Heart left ventricle (tissue), 13 donors: ENCODE results near the gene GPR143.

Source experiments
- CTCF ChIP-seq, 12 donors: fragments of 200-600 bp; sonication (generic) in 4 of 12; IDR thresholded peaks; one replicate each; pipeline versions ENCODE4 v1.5.0 to v1.8.0; 2018 to 2022; ENCODE audit warnings: antibody characterized with exemption in 12 of 12, mild to moderate bottlenecking in 5 of 12
- POLR2A ChIP-seq, 2 donors: fragments of 450-650 bp; IDR thresholded peaks; one replicate each; pipeline ENCODE4 v1.6.1; 2017; ENCODE audit warnings: antibody characterized with exemption in 2 of 2, mild to moderate bottlenecking in 2 of 2, moderate library complexity in 2 of 2
- donor health status: ischemic (EF 13 %, LVEDD 7.1; RV severe dilation, severe dysfunction).
- donor health status: DM: no; HTN: yes; CAD: no.
- donor health status: DM: no; HTN: no; CAD: no.
- donor health status: ischemic (EF 25% LVEDD 6.9; RV normal size, moderate dysfunction).
- donor health status: ischemic (EF 25% LVEDD 5.7; RV mildly dilated, moderate dysfunction).
- donor health status: ischemic (EF 35%, LVEDD 5.7; RV mildly dilated, moderate dysfunction).
- donor health status: nonischemic (EF 11% LVEDD 7.7; RV severe dilation, severe dysfunction).
- donor health status: DM: yes; HTN: yes; CAD: no.
- donor health status: PGD.
- donor health status: ischemic (EF 29% LVEDD 5.4; RV normal size, mild dysfunction).
- donor health status: nonischemic (EF 23%, LVEDD 6.1; RV moderate dilation, normal function).

GRCh38 chrX:9701790-9702189, 63.9 kb downstream of the GPR143 start:
- no peak for TF ChIP-seq POLR2A (IDR thresholded peaks at IDR 0.05)
- TF ChIP-seq CTCF (IDR thresholded peaks at IDR 0.05) = no peak
